Cardiac fibroblast (primary cell): ENCODE measurements around the gene EFHC2.
"Not testable (repeated sequence)": the region's sequence is repeated elsewhere in the genome, so short reads cannot be mapped to it uniquely, and the experiment has no call there.

Experiments
- DNase-seq, 2 donors: peaks; one replicate each; pipeline versions ENCODE4 v3.0.0 to v3.0.0-alpha.2; 2010; ENCODE audit warnings: low read depth in 2 of 2
- H3K4me3 ChIP-seq, 2 donors: replicated peaks in 1 of 2; 1 replicate in 1 of 2; 2 replicates in 1 of 2; pipeline ENCODE4 v1.5.1; 2011; ENCODE audit warnings: low read depth in 2 of 2, low read length in 2 of 2, mild to moderate bottlenecking in 2 of 2, moderate library complexity in 1 of 2
- TF ChIP-seq, protein P1 (sequence below): IDR thresholded peaks from one replicate; pipeline ENCODE4 v1.5.1; 2011; ENCODE audit warnings: low read depth, mild to moderate bottlenecking, low read length, inconsistent platforms

EFHC2 gene

GRCh38 chrX:44253575-44253942, 89.9 kb downstream of the EFHC2 start:
- no peak overlapping the region for H3K4me3 ChIP-seq
- DNase-seq = no peak
- TF ChIP-seq, protein P1, sequence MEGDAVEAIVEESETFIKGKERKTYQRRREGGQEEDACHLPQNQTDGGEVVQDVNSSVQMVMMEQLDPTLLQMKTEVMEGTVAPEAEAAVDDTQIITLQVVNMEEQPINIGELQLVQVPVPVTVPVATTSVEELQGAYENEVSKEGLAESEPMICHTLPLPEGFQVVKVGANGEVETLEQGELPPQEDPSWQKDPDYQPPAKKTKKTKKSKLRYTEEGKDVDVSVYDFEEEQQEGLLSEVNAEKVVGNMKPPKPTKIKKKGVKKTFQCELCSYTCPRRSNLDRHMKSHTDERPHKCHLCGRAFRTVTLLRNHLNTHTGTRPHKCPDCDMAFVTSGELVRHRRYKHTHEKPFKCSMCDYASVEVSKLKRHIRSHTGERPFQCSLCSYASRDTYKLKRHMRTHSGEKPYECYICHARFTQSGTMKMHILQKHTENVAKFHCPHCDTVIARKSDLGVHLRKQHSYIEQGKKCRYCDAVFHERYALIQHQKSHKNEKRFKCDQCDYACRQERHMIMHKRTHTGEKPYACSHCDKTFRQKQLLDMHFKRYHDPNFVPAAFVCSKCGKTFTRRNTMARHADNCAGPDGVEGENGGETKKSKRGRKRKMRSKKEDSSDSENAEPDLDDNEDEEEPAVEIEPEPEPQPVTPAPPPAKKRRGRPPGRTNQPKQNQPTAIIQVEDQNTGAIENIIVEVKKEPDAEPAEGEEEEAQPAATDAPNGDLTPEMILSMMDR = no peak

GRCh38 chrX:44252688-44253574, 90.5 kb downstream of the EFHC2 start:
- not testable (repeated sequence) for H3K4me3 ChIP-seq

DNA sequence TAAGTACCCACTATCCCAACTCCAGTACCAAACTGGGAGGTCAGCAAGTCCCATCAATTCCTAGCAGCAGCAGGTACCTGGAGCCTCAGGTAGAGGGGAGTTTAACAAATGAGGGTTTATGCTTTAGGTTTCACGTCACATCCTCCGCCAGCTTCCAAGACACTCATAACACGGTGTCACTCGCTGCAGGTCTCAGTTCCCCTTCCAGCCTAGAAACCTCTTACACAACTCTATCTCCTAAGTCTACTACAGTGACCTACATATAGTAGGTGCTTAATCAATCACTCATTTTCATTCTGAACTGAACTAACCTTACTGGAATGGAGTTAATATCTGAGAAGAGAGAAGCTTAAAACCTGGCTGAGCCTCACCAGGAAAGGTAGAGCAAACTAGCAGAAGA, 96.0 kb downstream of the EFHC2 start:
- no peak for DNase-seq
- TF ChIP-seq, protein P1 = no peak
- no peak overlapping the region for H3K4me3 ChIP-seq

More at GRCh38 chrX:44252688-44253574, 90.5 kb downstream of the EFHC2 start:
- DNase-seq = peak; percentile 19 to 56

- H3K4me3 ChIP-seq = no peak overlapping the region
- DNase-seq = no peak
- TF ChIP-seq, protein P1 = no peak
Measured at GRCh38 chrX:44246826-44247225, 96.6 kb downstream of the EFHC2 start.

DNA sequence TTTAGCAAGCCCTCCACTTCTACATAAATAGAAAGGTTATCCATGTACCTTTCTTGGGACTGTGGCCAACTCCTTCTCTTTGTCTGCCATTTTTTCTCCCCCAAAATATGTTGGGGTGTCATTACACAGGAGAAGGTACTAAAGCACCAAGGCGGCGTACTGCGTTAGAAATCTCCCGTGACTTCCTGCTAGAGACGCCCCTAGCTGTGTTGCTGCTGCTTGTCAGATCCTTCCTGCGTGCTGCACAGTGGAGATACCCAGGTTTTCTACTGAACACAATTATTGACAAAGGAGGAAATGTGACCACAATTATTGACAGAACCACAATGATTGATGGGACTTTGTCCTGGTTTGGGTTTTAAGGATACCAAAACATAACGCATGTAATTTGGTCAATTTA, 97.7 kb downstream of the EFHC2 start:
- no peak overlapping the region for H3K4me3 ChIP-seq
- TF ChIP-seq, protein P1 = no peak
- DNase-seq = no peak

GRCh38 chrX:44244008-44244407, 99.5 kb downstream of the EFHC2 start:
- DNase-seq = peak; percentile 44 to 49
- H3K4me3 ChIP-seq = no peak overlapping the region
- TF ChIP-seq, protein P1 = peak; percentile 34

DNA sequence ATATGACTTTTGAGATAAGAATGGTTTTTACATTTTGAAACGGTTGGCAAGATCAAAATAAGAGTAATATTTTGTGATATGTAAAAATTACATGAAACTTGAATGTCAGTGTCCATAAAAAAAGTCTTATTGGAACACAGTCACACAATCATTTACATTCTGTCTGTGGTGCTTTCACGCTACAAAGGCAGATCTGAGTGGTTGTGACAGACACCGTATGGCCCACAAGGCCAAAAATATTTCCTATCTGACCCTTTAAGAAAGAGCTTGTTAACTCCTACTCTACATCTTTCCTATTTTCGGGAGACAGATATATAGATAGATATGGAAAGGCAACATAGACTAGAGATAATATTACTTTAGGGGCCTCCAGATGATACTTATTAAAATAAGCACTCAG, 101.9 kb downstream of the EFHC2 start:
- no peak for DNase-seq
- H3K4me3 ChIP-seq = no peak overlapping the region
- TF ChIP-seq, protein P1 = no peak
